Tibial nerve (tissue), 4 donors: ENCODE data around the gene MAN2A2.

Experiments used
- EP300 ChIP-seq, 2 donors: sonication (generic); formaldehyde crosslinking; IDR thresholded peaks; one replicate each; pipeline ENCODE4 v1.6.1; 2017; ENCODE audit warnings: antibody characterized with exemption in 2 of 2, mild to moderate bottlenecking in 1 of 2
- POLR2A ChIP-seq, 2 donors: fragments of 450-650 bp; IDR thresholded peaks; one replicate each; pipeline ENCODE4 v1.6.1; 2017; ENCODE audit warnings: antibody characterized with exemption in 2 of 2, mild to moderate bottlenecking in 2 of 2, moderate library complexity in 2 of 2
- TF ChIP-seq, protein P1 (sequence below), 5 experiments: fragments of 200-600 bp in 3 of 5; fragments of 450-650 bp in 2 of 5; sonication (generic) in 3 of 5; IDR thresholded peaks; one replicate each; pipeline ENCODE4 v1.5.1; 2016 to 2019; ENCODE audit warnings: antibody characterized with exemption in 5 of 5, mild to moderate bottlenecking in 3 of 5, moderate library complexity in 2 of 5

DNA sequence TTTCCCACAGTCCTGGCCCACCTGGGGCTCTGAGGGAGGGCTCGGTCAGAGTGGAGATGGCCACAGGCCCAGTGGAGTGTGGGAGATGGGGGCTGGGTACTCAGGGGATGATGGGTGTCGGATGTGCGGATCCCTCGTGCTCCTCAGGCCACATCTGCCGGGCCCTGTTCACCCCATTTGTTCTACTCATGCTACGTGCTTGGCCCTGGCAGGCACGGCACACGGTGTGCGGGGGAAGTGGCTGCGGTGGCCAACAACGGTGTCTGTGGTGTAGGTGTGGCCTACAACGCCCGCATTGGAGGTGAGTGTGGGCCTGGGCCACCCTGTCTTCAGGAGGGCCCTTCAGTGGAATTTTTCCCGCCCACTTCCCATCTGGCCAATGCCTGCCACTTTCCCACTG, 25.8 kb upstream of the MAN2A2 start:
- TF ChIP-seq EP300 (IDR thresholded peaks at IDR 0.05), result no peak
- TF ChIP-seq, protein P1, sequence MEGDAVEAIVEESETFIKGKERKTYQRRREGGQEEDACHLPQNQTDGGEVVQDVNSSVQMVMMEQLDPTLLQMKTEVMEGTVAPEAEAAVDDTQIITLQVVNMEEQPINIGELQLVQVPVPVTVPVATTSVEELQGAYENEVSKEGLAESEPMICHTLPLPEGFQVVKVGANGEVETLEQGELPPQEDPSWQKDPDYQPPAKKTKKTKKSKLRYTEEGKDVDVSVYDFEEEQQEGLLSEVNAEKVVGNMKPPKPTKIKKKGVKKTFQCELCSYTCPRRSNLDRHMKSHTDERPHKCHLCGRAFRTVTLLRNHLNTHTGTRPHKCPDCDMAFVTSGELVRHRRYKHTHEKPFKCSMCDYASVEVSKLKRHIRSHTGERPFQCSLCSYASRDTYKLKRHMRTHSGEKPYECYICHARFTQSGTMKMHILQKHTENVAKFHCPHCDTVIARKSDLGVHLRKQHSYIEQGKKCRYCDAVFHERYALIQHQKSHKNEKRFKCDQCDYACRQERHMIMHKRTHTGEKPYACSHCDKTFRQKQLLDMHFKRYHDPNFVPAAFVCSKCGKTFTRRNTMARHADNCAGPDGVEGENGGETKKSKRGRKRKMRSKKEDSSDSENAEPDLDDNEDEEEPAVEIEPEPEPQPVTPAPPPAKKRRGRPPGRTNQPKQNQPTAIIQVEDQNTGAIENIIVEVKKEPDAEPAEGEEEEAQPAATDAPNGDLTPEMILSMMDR (IDR thresholded peaks at IDR 0.05), result no peak
- TF ChIP-seq POLR2A (IDR thresholded peaks at IDR 0.05), result no peak
